Fibroblast of pulmonary artery (primary cell): ENCODE results near the gene ACP1.
"Not testable (repeated sequence)": the region's sequence is repeated elsewhere in the genome, so short reads cannot be mapped to it uniquely, and the experiment has no call there.

Source experiments
- DNase-seq: peaks from one replicate; pipeline ENCODE4 v3.0.0-alpha.2; 2010; ENCODE audit warnings: low read depth
- H3K4me3 ChIP-seq: replicated peaks from 2 replicates; pipeline ENCODE4 v1.5.1; 2011; ENCODE audit warnings: low read depth, mild to moderate bottlenecking, control low read depth, low read length, moderate library complexity
- TF ChIP-seq, protein P1 (sequence below): IDR thresholded peaks from 2 replicates; pipeline ENCODE4 v1.5.1; 2011; ENCODE audit warnings: mild to moderate bottlenecking, control low read depth, low read length, inconsistent platforms; ENCODE audit errors: missing control alignments

ACP1 gene

DNA sequence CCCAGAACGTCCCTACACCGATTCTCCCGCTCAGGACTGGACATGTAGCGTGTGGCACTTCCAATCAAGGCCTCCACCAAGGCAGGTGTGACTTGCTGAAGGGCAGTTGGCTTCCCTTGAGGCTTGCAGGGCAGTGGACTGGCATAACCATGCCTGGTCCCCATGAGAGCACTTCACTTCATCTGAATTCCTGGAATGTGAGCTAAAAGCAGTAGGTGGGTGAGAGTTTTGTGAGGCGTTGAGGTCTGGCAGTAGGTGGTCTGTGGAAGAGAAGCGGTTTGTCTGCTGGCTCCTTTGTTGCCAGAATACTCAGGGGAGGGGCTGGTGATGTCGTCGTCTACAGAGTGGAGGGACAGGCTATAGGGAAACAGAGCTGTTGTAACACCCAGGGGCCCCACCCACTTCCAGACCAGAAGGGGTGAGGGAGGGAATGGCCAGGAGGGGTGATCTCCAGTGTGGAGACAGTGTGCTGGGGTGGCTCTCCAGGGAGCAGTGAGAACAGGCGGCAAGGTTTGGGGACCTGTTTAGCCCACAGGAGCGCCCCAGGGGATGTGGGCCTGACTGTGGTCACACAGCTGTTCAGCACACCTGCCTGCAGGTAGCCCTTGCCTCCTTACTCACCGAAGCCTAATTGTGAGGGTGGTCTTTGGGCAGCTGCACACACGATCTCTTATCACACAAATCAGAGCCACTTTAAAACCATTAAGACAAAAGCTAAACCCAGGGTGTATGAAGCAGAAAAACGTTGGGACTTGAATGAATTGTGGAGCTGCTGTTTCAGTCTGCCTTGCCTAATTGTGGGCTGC, 44.6 kb downstream of the ACP1 start:
- TF ChIP-seq, protein P1, sequence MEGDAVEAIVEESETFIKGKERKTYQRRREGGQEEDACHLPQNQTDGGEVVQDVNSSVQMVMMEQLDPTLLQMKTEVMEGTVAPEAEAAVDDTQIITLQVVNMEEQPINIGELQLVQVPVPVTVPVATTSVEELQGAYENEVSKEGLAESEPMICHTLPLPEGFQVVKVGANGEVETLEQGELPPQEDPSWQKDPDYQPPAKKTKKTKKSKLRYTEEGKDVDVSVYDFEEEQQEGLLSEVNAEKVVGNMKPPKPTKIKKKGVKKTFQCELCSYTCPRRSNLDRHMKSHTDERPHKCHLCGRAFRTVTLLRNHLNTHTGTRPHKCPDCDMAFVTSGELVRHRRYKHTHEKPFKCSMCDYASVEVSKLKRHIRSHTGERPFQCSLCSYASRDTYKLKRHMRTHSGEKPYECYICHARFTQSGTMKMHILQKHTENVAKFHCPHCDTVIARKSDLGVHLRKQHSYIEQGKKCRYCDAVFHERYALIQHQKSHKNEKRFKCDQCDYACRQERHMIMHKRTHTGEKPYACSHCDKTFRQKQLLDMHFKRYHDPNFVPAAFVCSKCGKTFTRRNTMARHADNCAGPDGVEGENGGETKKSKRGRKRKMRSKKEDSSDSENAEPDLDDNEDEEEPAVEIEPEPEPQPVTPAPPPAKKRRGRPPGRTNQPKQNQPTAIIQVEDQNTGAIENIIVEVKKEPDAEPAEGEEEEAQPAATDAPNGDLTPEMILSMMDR: no peak
- no peak for DNase-seq
- H3K4me3 ChIP-seq: no peak overlapping the region

DNA sequence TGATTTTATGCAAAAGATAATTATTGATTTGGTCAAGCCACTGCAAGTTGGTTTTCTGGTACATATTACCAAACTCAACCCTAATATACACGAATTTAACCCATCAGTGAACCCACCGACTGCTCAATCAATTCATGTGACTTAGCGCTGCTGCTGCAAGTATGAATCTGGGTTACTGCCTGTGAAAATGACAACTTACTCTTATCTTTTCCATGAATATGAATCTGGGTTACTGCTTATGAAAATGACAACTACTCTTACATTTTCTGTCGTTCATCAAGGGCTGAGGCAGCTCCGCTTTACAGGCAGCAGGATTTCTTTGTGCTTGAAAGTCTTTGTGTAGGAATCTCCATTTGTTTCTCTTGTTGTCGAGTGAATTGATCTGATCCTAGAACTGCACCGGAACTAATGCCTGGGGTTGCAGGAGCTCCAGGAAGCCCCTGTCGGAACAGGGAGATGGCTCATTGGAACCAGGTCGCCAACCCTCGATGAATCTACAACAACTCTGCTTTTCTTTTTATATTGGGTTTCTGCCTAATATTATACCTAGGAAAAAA, 45.3 kb downstream of the ACP1 start:
- TF ChIP-seq, protein P1: no peak
- DNase-seq: no peak
- H3K4me3 ChIP-seq: no peak overlapping the region

DNA sequence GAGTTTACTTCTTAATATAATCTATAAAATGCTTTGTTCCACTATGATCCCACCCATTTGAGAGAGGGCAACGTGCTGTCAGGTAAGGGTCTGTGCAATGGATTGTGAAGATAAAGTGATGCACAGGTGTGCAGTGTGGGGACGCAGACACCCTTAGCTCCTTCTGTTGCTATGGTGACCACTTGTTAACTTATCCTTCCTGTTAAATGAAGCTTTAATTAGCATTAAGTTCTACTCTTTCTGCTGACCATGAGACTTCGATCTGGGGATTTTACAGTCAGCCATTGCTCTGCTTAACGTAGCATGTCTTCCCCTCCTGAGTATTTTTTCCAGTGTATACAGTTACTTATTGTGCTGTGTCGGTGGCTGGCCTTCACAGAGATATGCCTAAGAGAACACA, 46.2 kb downstream of the ACP1 start:
- no peak overlapping the region for H3K4me3 ChIP-seq
- no peak for DNase-seq
- TF ChIP-seq, protein P1: no peak

DNA sequence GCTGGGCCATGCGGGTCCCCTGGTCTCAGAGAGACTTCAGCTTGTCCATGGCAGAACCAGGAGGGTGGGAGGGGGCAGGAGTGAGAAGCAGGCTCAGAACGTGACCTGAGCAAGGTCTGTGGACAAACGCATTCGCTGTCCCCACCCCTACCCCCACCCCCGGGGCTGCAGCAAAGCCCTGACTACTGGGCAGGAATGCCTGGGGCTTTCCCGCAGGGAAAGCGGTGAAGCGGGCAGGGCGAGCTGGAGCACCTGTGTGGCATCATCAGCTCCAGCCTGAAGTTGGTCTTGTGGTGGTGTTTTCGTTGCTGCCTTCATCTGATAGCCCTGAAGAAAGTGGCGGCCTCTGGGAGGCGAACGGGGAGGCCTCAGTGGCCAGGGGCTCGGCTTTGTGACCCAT, 49.2 kb downstream of the ACP1 start:
- TF ChIP-seq, protein P1: no peak
- DNase-seq: no peak
- no peak overlapping the region for H3K4me3 ChIP-seq

DNA sequence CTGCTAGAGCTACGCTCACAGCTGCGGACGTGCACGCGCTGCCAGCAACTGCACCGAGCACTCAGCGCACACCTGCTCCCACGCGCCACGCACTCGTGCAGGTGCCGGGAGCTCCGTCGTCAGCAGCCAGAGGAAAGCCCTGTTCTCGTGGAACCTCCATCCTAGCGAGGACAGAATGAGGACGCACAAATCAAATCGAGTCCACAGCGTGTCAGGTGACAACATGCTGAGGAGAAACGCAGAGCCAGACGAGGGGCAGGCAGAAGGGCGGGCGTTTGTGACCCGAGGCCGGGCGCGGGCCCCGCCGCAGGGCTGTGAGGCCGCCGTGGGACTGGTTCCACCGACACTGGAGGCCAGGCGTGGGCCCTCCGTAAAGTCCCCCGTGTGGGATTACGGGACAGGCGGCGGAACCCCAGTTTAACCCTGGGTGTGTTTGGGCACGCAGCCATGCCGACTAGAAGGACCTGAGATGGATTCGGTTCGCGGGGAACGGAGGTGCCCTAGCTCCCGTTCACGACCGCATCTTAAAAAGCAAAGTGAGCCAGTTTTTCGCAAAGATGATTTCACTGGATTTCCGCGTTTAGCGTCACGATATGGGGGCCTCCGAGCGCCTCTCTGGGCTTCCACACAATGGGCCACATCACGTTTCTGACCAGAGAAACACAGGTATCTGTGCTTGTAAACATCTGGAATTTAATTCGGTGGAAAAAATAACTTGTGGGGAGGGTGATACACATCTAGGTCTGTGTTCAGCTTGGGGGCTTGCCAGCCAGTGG, 50.0 kb downstream of the ACP1 start:
- H3K4me3 ChIP-seq: no peak overlapping the region
- TF ChIP-seq, protein P1: no peak
- DNase-seq: no peak

DNA sequence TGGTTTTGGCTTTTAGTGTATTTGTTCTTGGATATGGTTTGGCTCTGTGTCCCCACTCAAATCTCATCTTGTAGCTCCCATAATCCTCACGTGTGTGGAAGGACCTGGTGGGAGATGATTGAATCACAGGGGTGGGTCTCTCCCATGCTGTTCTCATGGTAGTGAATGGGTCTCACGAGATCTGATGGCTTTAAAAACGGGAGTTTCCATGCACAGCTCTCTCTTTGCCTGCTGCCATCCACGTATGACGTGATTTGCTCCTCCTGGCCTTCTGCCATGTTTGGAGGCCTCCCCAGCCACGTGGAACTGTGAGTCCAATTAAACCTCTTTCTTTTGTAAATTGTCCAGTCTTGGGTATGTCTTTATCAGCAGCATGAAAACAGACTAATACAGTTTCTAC, 51.2 kb downstream of the ACP1 start:
- H3K4me3 ChIP-seq, DNase-seq: not testable (repeated sequence)

DNA sequence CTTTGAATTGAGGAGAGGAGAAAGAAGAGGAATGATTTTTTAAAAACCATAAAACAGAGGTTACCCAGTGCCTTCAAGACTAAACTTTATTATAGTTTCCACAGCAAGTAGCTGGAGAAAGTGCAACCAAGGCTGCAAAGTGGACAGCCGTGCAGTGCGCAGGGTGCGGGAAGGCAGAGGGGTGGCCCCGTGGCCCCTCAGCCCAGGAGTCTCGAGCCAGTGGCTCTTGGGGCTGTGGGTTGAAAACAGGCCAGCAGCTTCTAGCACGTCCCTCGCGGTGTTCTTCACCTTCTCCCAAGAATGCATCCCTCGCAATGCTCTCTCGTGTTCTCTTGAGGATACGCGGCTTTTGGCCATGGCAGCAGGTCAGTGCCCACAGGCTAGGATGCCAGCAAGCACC, 51.6 kb downstream of the ACP1 start:
- TF ChIP-seq, protein P1: no peak
- H3K4me3 ChIP-seq: no peak overlapping the region
- DNase-seq: no peak
